HepG2 (cell line): Measurements from ENCODE around the gene FUT3. TPM values are rescaled to one million over a fixed set of nuclear protein-coding genes. Genes with fewer than 3 reads are reported as not detected.

Experiments
- ELF4 ChIP-seq: sonication (generic); formaldehyde crosslinking; IDR thresholded peaks from 2 replicates; pipeline ENCODE4 v1.5.0; 2020; ENCODE audit warnings: missing genetic modification reagents, mild to moderate bottlenecking, moderate library complexity, borderline replicate concordance
- HES4 ChIP-seq: sonication (generic); formaldehyde crosslinking; IDR thresholded peaks from 2 replicates; pipeline ENCODE4 v1.9.0; 2021; ENCODE audit warnings: mild to moderate bottlenecking, missing genetic modification reagents, borderline replicate concordance
- HMGA1 ChIP-seq: sonication (generic); formaldehyde crosslinking; conservative IDR thresholded peaks from 2 replicates; pipeline ENCODE4 v1.4.0; 2020; ENCODE audit warnings: missing genetic modification reagents
- HOXA5 ChIP-seq: sonication (generic); formaldehyde crosslinking; IDR thresholded peaks from 2 replicates; pipeline ENCODE4 v1.4.0; 2020; ENCODE audit warnings: missing genetic modification reagents
- NCOA2 ChIP-seq: sonication (generic); formaldehyde crosslinking; IDR thresholded peaks from 2 replicates; pipeline ENCODE4 v1.8.0; 2022; ENCODE audit warnings: inconsistent platforms
- RXRB ChIP-seq: IDR thresholded peaks from 2 replicates; pipeline ENCODE4 v1.6.1; 2016; ENCODE audit warnings: borderline replicate concordance, missing genetic modification reagents, missing compliant biosample characterization
- TARDBP ChIP-seq: sonication (generic); formaldehyde crosslinking; IDR thresholded peaks from 2 replicates; pipeline ENCODE4 v1.8.0; 2022; ENCODE audit warnings: mild to moderate bottlenecking, missing genetic modification reagents
- TBX2 ChIP-seq: sonication (generic); formaldehyde crosslinking; IDR thresholded peaks from 2 replicates; pipeline ENCODE4 v1.5.0; 2020; ENCODE audit warnings: missing genetic modification reagents, mild to moderate bottlenecking, borderline replicate concordance
- ZFP82 ChIP-seq: sonication (generic); formaldehyde crosslinking; IDR thresholded peaks from 2 replicates; pipeline ENCODE4 v1.5.1; 2020; ENCODE audit warnings: mild to moderate bottlenecking, missing genetic modification reagents, borderline replicate concordance
- ZNF180 ChIP-seq: sonication (generic); formaldehyde crosslinking; IDR thresholded peaks from 2 replicates; pipeline ENCODE4 v1.4.0; 2020; ENCODE audit warnings: low read depth, missing genetic modification reagents, borderline replicate concordance
- ZNF530 ChIP-seq: sonication (generic); formaldehyde crosslinking; IDR thresholded peaks from 2 replicates; pipeline ENCODE4 v1.5.0; 2020; ENCODE audit warnings: low read depth, mild to moderate bottlenecking, missing genetic modification reagents
- ZNF607 ChIP-seq: sonication (generic); formaldehyde crosslinking; IDR thresholded peaks from 2 replicates; pipeline ENCODE4 v1.5.1; 2020; ENCODE audit warnings: missing genetic modification reagents, mild to moderate bottlenecking, borderline replicate concordance
- polyA plus RNA-seq, 8 experiments: library from polyadenylated mRNA; depleted of rRNA in 3 of 8; stranded (reverse) in 7 of 8; unstranded in 1 of 8; fragments of >200 nt; fragmentation: Illumina TruSeq in 4 of 8; extraction: Trizol in 4 of 8; gene quantifications; 2 replicates each; pipeline versions ENCODE4 v1.2.1 to v1.2.3, GENCODE V29; 2011 to 2016; ENCODE audit warnings: low read depth in 4 of 8, missing spikeins in 1 of 8, mixed read lengths in 1 of 8; ENCODE audit not compliant: insufficient read depth in 1 of 8
- total RNA-seq, 5 experiments: library from RNA; depleted of rRNA; stranded (reverse); fragments of >200 nt; fragmentation: Illumina TruSeq; extraction: Trizol; gene quantifications; 2 replicates each; pipeline ENCODE4 v1.2.3, GENCODE V29; 2016; ENCODE audit warnings: low read depth in 1 of 5
- TF ChIP-seq, protein P1 (sequence below): sonication (generic); formaldehyde crosslinking; IDR thresholded peaks from 2 replicates; pipeline ENCODE4 v1.5.1; 2020; ENCODE audit warnings: missing genetic modification reagents, mild to moderate bottlenecking, borderline replicate concordance
- TF ChIP-seq, protein P2 (sequence below): sonication (generic); formaldehyde crosslinking; IDR thresholded peaks from 2 replicates; pipeline ENCODE4 v1.8.1; 2023; ENCODE audit warnings: mild to moderate bottlenecking, missing genetic modification reagents
- TF ChIP-seq, protein P3 (sequence below): IDR thresholded peaks from 2 replicates; pipeline ENCODE4 v1.6.1; 2012; ENCODE audit warnings: inconsistent platforms
- TF ChIP-seq, protein P4 (sequence below): sonication (generic); formaldehyde crosslinking; IDR thresholded peaks from 2 replicates; pipeline ENCODE4 v1.9.0; 2021; ENCODE audit warnings: missing genetic modification reagents, mild to moderate bottlenecking, borderline replicate concordance
- TF ChIP-seq, protein P5 (sequence below): sonication (generic); formaldehyde crosslinking; IDR thresholded peaks from 2 replicates; pipeline ENCODE4 v1.8.1; 2023; ENCODE audit warnings: mild to moderate bottlenecking, moderate library complexity, missing genetic modification reagents
- TF ChIP-seq, protein P6 (sequence below): sonication (generic); formaldehyde crosslinking; IDR thresholded peaks from 2 replicates; pipeline ENCODE4 v1.5.1; 2020; ENCODE audit warnings: mild to moderate bottlenecking, moderate library complexity, missing genetic modification reagents

FUT3 gene
- total and polyA plus RNA-seq, 2 of the 13 experiments (the other 11 are each of a cell fraction or from before 2014, with no cell fraction given): 0.53 to 1.1 TPM

DNA sequence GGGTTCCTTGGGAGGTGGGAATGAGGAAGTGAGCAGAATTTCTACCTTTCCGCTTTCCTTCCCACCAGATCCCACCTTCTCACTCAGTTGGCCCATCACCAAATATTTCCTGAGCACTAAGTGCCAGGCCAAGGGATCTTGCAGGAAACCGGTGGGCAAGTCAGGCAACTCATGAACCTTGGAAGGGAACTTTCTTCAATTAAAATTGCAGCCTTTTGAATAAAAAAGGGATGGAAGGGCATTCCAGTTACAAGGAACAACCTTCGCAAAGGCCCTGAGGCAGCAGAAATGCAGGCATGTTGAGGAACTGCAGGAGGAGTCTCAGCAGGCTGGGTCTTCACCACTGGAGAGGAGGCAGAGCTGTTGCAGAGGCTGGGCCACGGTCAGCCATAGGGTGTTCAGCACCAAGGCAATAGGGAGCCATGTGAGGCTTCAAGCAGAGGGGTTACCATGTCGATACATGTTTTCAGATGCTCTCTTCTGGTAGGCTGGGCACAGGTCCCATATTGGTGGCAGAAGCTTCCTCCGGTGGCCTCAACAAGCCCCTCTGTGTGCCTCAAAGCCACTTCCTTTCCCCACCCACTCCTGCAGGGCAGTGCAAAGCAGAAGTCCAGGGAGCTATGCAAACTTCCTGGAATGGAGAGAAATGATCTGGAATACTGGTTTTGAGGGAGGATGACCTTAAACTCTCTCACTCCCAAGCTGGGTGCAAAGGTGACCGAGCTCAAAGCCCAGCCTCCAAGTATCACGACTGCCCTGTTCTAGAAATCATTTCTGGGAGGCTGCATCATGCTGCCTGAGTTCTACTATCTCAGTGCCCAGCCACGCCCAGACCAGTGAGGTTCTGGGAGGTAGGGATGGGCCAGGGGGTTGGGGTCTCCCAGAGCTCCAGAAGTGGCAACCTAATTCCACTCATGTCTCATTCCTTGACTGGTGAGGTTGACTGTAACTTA lies 11.9 kb downstream of the FUT3 start, which contains the start of gene FUT6 (continued):
- TF ChIP-seq, protein P1, sequence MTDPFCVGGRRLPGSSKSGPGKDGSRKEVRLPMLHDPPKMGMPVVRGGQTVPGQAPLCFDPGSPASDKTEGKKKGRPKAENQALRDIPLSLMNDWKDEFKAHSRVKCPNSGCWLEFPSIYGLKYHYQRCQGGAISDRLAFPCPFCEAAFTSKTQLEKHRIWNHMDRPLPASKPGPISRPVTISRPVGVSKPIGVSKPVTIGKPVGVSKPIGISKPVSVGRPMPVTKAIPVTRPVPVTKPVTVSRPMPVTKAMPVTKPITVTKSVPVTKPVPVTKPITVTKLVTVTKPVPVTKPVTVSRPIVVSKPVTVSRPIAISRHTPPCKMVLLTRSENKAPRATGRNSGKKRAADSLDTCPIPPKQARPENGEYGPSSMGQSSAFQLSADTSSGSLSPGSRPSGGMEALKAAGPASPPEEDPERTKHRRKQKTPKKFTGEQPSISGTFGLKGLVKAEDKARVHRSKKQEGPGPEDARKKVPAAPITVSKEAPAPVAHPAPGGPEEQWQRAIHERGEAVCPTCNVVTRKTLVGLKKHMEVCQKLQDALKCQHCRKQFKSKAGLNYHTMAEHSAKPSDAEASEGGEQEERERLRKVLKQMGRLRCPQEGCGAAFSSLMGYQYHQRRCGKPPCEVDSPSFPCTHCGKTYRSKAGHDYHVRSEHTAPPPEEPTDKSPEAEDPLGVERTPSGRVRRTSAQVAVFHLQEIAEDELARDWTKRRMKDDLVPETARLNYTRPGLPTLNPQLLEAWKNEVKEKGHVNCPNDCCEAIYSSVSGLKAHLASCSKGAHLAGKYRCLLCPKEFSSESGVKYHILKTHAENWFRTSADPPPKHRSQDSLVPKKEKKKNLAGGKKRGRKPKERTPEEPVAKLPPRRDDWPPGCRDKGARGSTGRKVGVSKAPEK (CRISPR knock-in tag): no peak
- TF ChIP-seq HES4 (CRISPR knock-in tag) (no peak), NCOA2 (CRISPR knock-in tag) (peak; percentile 58), ZNF180 (no peak), ZNF607 (peak; percentile 59; the same call in 1 of the 2 replicates), HOXA5 (0 out of 2 replicates have a peak, but pooled peaks have one; percentile 41), TARDBP (CRISPR knock-in tag) (peak; percentile 45; the same call in 1 of the 2 replicates), ZFP82 (CRISPR knock-in tag) (0 out of 2 replicates have a peak, but pooled peaks have one; percentile 26), ELF4 (CRISPR knock-in tag) (peak; percentile 76; the same call in 1 of the 2 replicates), TBX2 (peak; percentile 63), HMGA1 (CRISPR knock-in tag) (no peak), ZNF530 (CRISPR knock-in tag) (no peak), RXRB (CRISPR knock-in tag) (peak; percentile 86)
- TF ChIP-seq, protein P2, sequence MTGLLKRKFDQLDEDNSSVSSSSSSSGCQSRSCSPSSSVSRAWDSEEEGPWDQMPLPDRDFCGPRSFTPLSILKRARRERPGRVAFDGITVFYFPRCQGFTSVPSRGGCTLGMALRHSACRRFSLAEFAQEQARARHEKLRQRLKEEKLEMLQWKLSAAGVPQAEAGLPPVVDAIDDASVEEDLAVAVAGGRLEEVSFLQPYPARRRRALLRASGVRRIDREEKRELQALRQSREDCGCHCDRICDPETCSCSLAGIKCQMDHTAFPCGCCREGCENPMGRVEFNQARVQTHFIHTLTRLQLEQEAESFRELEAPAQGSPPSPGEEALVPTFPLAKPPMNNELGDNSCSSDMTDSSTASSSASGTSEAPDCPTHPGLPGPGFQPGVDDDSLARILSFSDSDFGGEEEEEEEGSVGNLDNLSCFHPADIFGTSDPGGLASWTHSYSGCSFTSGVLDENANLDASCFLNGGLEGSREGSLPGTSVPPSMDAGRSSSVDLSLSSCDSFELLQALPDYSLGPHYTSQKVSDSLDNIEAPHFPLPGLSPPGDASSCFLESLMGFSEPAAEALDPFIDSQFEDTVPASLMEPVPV (CRISPR knock-in tag): no peak; the same call in 1 of the 2 replicates
- TF ChIP-seq, protein P3, sequence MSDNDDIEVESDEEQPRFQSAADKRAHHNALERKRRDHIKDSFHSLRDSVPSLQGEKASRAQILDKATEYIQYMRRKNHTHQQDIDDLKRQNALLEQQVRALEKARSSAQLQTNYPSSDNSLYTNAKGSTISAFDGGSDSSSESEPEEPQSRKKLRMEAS: 0 out of 2 replicates have a peak, but pooled peaks have one; percentile 19
- TF ChIP-seq, protein P4, sequence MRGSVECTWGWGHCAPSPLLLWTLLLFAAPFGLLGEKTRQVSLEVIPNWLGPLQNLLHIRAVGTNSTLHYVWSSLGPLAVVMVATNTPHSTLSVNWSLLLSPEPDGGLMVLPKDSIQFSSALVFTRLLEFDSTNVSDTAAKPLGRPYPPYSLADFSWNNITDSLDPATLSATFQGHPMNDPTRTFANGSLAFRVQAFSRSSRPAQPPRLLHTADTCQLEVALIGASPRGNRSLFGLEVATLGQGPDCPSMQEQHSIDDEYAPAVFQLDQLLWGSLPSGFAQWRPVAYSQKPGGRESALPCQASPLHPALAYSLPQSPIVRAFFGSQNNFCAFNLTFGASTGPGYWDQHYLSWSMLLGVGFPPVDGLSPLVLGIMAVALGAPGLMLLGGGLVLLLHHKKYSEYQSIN: no peak
- TF ChIP-seq, protein P5, sequence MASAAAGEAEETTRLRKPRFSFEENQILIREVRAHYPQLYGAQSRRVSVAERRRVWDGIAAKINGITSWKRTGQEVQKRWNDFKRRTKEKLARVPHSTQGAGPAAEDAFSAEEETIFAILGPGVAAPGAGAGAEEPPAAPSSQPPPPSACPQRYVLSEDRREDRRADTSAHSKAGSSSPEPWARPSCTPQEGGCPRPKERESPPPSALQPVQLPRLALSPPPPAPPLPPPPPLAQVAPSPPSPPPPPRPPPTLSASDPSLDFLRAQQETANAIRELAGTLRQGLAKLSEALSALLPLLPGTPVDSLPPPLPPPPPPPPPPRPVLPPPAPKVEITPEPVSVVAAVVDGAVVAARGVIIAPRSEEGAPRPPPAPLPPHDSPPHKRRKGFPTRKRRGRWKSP (CRISPR knock-in tag): no peak
- TF ChIP-seq, protein P6, sequence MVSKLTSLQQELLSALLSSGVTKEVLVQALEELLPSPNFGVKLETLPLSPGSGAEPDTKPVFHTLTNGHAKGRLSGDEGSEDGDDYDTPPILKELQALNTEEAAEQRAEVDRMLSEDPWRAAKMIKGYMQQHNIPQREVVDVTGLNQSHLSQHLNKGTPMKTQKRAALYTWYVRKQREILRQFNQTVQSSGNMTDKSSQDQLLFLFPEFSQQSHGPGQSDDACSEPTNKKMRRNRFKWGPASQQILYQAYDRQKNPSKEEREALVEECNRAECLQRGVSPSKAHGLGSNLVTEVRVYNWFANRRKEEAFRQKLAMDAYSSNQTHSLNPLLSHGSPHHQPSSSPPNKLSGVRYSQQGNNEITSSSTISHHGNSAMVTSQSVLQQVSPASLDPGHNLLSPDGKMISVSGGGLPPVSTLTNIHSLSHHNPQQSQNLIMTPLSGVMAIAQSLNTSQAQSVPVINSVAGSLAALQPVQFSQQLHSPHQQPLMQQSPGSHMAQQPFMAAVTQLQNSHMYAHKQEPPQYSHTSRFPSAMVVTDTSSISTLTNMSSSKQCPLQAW (CRISPR knock-in tag): peak; percentile 83
